ENCODE data around the gene RNF152. TPM values are rescaled to one million over a fixed set of nuclear protein-coding genes. Genes with fewer than 3 reads are reported as not detected.

The RNF152 gene
- total and polyA plus RNA-seq, 2 donors (not counting 3 experiments of a cell fraction or from before 2014, with no cell fraction given): 20.8 to 27.5 TPM

DNA sequence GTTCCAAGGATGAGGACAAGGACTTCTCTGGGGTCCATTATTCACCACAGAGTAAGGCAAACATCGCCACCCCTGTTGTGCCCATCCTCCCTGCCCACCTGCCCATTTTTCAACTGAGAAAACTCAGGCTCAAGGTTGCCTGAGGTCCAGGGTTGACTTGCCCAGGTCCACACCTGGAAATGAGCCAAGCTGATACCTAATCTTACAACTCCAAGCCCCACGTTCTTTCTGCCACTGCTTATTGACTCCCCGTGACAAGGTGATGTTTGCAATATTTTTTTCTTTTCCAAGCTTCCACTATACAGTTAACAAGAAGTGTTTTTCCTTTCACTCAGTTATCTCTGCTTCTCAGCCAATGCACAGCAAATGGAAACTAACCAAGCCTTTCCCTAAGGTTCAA lies 39.0 kb downstream of the RNF152 start:
- POLR2A ChIA-PET: no interaction called here
- H3K9me1 ChIP-seq (replicated peaks; ENCODE audit: control insufficient read depth, extremely low read depth, insufficient read depth, low read length): no peaks in the 10 kb centered on the region
- dilution Hi-C loops (cut with MboI; ENCODE audit: extremely low pct_ligation_motif_present, low sequenced_read_pairs) (no loop called here), intact Hi-C loops (cut with micrococcal nuclease) (no loop called here)
- H3K9ac ChIP-seq (replicated peaks; ENCODE audit: extremely low read depth, insufficient read depth, low read length): no peak overlapping the region
- no peak overlapping the region for H2AFZ ChIP-seq (ENCODE audit: low read depth, low read length)
- peaks cover 60% of the 10 kb centered on the region for H3K79me2 ChIP-seq (ENCODE audit: control insufficient read depth, insufficient read depth, low read length)
- H3K4me1 ChIP-seq (ENCODE audit: control insufficient read depth, extremely low read depth, insufficient read depth, low read length): no peaks in the 10 kb centered on the region
- TF ChIP-seq GATA2 (IDR thresholded peaks at IDR 0.05; ENCODE audit: insufficient read depth, insufficient read length, low read depth, low read length): no peak
- no peak for TF ChIP-seq EZH2 (IDR thresholded peaks at IDR 0.05; ENCODE audit: borderline replicate concordance, low read depth, low read length, severe bottlenecking)
- no peak for TF ChIP-seq MYC (IDR thresholded peaks at IDR 0.05; ENCODE audit: low read depth, low read length)
- TF ChIP-seq, protein P1, sequence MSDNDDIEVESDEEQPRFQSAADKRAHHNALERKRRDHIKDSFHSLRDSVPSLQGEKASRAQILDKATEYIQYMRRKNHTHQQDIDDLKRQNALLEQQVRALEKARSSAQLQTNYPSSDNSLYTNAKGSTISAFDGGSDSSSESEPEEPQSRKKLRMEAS (IDR thresholded peaks at IDR 0.05; ENCODE audit: insufficient read depth, insufficient read length): no peak
- TF ChIP-seq POLR2A (IDR thresholded peaks at IDR 0.05; ENCODE audit: low read depth, low read length): no peak
- TF ChIP-seq CTCF (IDR thresholded peaks at IDR 0.05; ENCODE audit: extremely low read depth in 1 of 2, insufficient read depth in 1 of 2, low read depth in 1 of 2, low read length in 2 of 2): no peak
- TF ChIP-seq POLR2AphosphoS5 (IDR thresholded peaks at IDR 0.05; ENCODE audit: insufficient read depth, low read depth, low read length): no peak
- TF ChIP-seq JUN (IDR thresholded peaks at IDR 0.05; ENCODE audit: borderline replicate concordance, insufficient read depth, insufficient read length, low read depth): no peak
- no peak for TF ChIP-seq FOS (IDR thresholded peaks at IDR 0.05; ENCODE audit: borderline replicate concordance, insufficient read depth, low read length)
- H3K27me3 ChIP-seq (ENCODE audit: control insufficient read depth in 2 of 2, insufficient read depth in 2 of 2, low read length in 2 of 2): no peaks in the 10 kb centered on the region
- DNase-seq (ENCODE audit: low read depth, low spot score) (no peak), FAIRE-seq (no peak)
- no peaks in the 10 kb centered on the region for H3K36me3 ChIP-seq (ENCODE audit: control insufficient read depth in 2 of 2, extremely low read depth in 1 of 2, insufficient read depth in 2 of 2, low read length in 2 of 2)
- H3K27ac ChIP-seq (ENCODE audit: insufficient read depth, low read depth, low read length): no peak overlapping the region
- H4K20me1 ChIP-seq (replicated peaks; ENCODE audit: control insufficient read depth, extremely low read depth, insufficient read depth, low read length): no peaks in the 10 kb centered on the region
- BruUV-seq (replicated peaks): no TSS peak
- H3K9me3 ChIP-seq (replicated peaks; ENCODE audit: control insufficient read depth, insufficient read depth, low read length): no peaks in the 10 kb centered on the region
- no peak overlapping the region for H3K4me2 ChIP-seq (ENCODE audit: insufficient read depth, low read length)
- CTCF ChIA-PET: interaction anchor here (0.6 to 1.8 kb wide), 3 partner anchors 10 to 94 kb away, joined by 3 to 6 read pairs (median 5); no protein-coding TSS in a partner anchor
- no peak overlapping the region for H3K4me3 ChIP-seq (replicated peaks in 1 of 3; ENCODE audit: insufficient read depth in 1 of 3, low read depth in 1 of 3, low read length in 3 of 3)
